Cardiac septum (tissue), 1 donor: ENCODE results near the gene SLA2. TPM values are rescaled to one million over a fixed set of nuclear protein-coding genes. Genes with fewer than 3 reads are reported as not detected.

Experiments used
- total RNA-seq: library from RNA; stranded (reverse); fragmentation: NEBNext Ultra II Directional; extraction: Animal tissue kit (Norgen Biotek cat#: 25700); gene quantifications from one replicate; pipeline ENCODE4 v1.2.1, GENCODE V29; 2021
- donor health status: DM: no; HTN: no; CAD: no.

SLA2 gene
- total RNA-seq, 1 donor from 2014 or later: 0.27 TPM

Other genes starting within 250 kb of the SLA2 start
- gene MYL9, start 104.7 kb downstream of the SLA2 start, total RNA-seq: 2,307 TPM
- 6.1 TPM for gene TGIF2, start 72.6 kb downstream of the SLA2 start, total RNA-seq
- 50.2 TPM for gene RAB5IF, start 40.4 kb downstream of the SLA2 start, total RNA-seq
- gene NDRG3, start 99.9 kb upstream of the SLA2 start, total RNA-seq: 32.1 TPM
- gene DSN1, start 127.6 kb upstream of the SLA2 start, total RNA-seq: 3.8 TPM
- not detected for gene TLDC2, start 229.9 kb upstream of the SLA2 start, total RNA-seq